BJ (cell line): Measurements from ENCODE around the gene MAPK1. TPM values are rescaled to one million over a fixed set of nuclear protein-coding genes. Genes with fewer than 3 reads are reported as not detected.
"Not testable (repeated sequence)": the region's sequence is repeated elsewhere in the genome, so short reads cannot be mapped to it uniquely, and the experiment has no call there.

ENCODE experiments used
- CTCF ChIA-PET: fragments of 350-600 bp; formaldehyde crosslinking; extraction: SDS; loops from one replicate; lab custom pipeline; 2021; ENCODE audit warnings: antibody characterized with exemption, inconsistent platforms; lab: Yijun Ruan, JAX
- POLR2A ChIA-PET: fragments of 300-600 bp; sonication (Branson Sonifier 250); formaldehyde crosslinking; extraction: SDS; loops from one replicate; lab custom pipeline; 2021; ENCODE audit warnings: antibody characterized with exemption; lab: Charles Lee
- DNase-seq: peaks from one replicate; pipeline ENCODE4 v3.0.0-alpha.2; 2011; ENCODE audit warnings: low read depth
- H3K27me3 ChIP-seq: 2 replicates; pipeline ENCODE4 v1.6.0; 2011; ENCODE audit warnings: low read length; ENCODE audit not compliant: control insufficient read depth, insufficient read depth
- H3K36me3 ChIP-seq: 2 replicates; pipeline ENCODE4 v1.5.1; 2011; ENCODE audit warnings: low read length; ENCODE audit not compliant: control insufficient read depth, insufficient read depth
- H3K4me3 ChIP-seq: 2 replicates; pipeline ENCODE4 v1.5.1; 2011; ENCODE audit warnings: low read depth, mild to moderate bottlenecking, control low read depth, low read length
- CTCF ChIP-seq: IDR thresholded peaks from 2 replicates; pipeline ENCODE4 v1.5.1; 2011; ENCODE audit warnings: low read depth, mild to moderate bottlenecking, control low read depth, inconsistent platforms, low read length, moderate library complexity; ENCODE audit not compliant: insufficient read depth
- polyA plus RNA-seq: library from polyadenylated mRNA; depleted of rRNA; stranded (reverse); fragments of >200 nt; gene quantifications from 2 replicates; pipeline ENCODE4 v1.2.3, GENCODE V29; 2011

Gene MAPK1
- polyA plus RNA-seq, 1 experiment = 119 TPM

- ChIA-PET POLR2A (interaction anchor here (0.6 kb wide), 1 partner anchor 17 kb away, joined by 3 read pairs; no protein-coding TSS in a partner anchor), CTCF (interaction anchor here (0.5 to 2.0 kb wide), 5 partner anchors 14 to 234 kb away, joined by 3 to 10 read pairs (median 5); partner anchors contain the start of gene PPM1F)
- TF ChIP-seq CTCF = no peak
- no peak for DNase-seq
- H3K36me3 ChIP-seq = no peaks in the 10 kb centered on the region
- no peaks in the 10 kb centered on the region for H3K27me3 ChIP-seq
- no peak overlapping the region for H3K4me3 ChIP-seq
Observed at GRCh38 chr22:21718499-21718898, 148.9 kb downstream of the MAPK1 start.

- H3K36me3 ChIP-seq, DNase-seq, CTCF ChIA-PET, POLR2A ChIA-PET, H3K4me3 ChIP-seq, H3K27me3 ChIP-seq: not testable (repeated sequence)
Observed at GRCh38 chr22:21716395-21717122, 150.9 kb downstream of the MAPK1 start.

GRCh38 chr22:21714786-21715185 lies 152.7 kb downstream of the MAPK1 start:
- no peak for TF ChIP-seq CTCF

GRCh38 chr22:21714059-21714770 lies 153.2 kb downstream of the MAPK1 start:
- ChIA-PET POLR2A (no interaction called here), CTCF (interaction anchor here (0.8 to 6.3 kb wide), 9 partner anchors 9 to 239 kb away, joined by 3 to 59 read pairs (median 5); partner anchors contain the start of gene PPM1F)
- H3K36me3 ChIP-seq = no peaks in the 10 kb centered on the region
- H3K4me3 ChIP-seq = no peak overlapping the region
- TF ChIP-seq CTCF = no peak
- DNase-seq = no peak
- H3K27me3 ChIP-seq = no peaks in the 10 kb centered on the region

More at GRCh38 chr22:21714786-21715185, 152.7 kb downstream of the MAPK1 start:
- DNase-seq = no peak
- H3K27me3 ChIP-seq = no peaks in the 10 kb centered on the region
- H3K36me3 ChIP-seq = no peaks in the 10 kb centered on the region
- H3K4me3 ChIP-seq = no peak overlapping the region
- POLR2A ChIA-PET = no interaction called here
- CTCF ChIA-PET = interaction anchor here (1.5 to 6.3 kb wide), 2 partner anchors 223 to 238 kb away, joined by 20 to 43 read pairs; partner anchors contain the start of gene PPM1F

GRCh38 chr22:21713428-21714058 lies 153.9 kb downstream of the MAPK1 start:
- no peaks in the 10 kb centered on the region for H3K36me3 ChIP-seq
- TF ChIP-seq CTCF = no peak
- H3K4me3 ChIP-seq = no peak overlapping the region
- ChIA-PET POLR2A (no interaction called here), CTCF (interaction anchor here (0.7 to 6.3 kb wide), 14 partner anchors 9 to 239 kb away, joined by 3 to 59 read pairs (median 4); partner anchors contain the start of gene PPM1F)
- DNase-seq = no peak
- H3K27me3 ChIP-seq = no peaks in the 10 kb centered on the region
